Body of pancreas (tissue), 4 donors: ENCODE results near the gene MDH2.

Experiments
- POLR2A ChIP-seq, 3 donors: fragments of 450-650 bp; IDR thresholded peaks; one replicate each; pipeline ENCODE4 v1.6.1; 2016; ENCODE audit warnings: antibody characterized with exemption in 3 of 3, mild to moderate bottlenecking in 2 of 3
- TF ChIP-seq, protein P1 (sequence below), 7 experiments: fragments of 450-650 bp in 4 of 7; fragments of 200-600 bp in 3 of 7; sonication (generic) in 3 of 7; IDR thresholded peaks; one replicate each; pipeline ENCODE4 v1.5.1; 2016 to 2019; ENCODE audit warnings: antibody characterized with exemption in 7 of 7

DNA sequence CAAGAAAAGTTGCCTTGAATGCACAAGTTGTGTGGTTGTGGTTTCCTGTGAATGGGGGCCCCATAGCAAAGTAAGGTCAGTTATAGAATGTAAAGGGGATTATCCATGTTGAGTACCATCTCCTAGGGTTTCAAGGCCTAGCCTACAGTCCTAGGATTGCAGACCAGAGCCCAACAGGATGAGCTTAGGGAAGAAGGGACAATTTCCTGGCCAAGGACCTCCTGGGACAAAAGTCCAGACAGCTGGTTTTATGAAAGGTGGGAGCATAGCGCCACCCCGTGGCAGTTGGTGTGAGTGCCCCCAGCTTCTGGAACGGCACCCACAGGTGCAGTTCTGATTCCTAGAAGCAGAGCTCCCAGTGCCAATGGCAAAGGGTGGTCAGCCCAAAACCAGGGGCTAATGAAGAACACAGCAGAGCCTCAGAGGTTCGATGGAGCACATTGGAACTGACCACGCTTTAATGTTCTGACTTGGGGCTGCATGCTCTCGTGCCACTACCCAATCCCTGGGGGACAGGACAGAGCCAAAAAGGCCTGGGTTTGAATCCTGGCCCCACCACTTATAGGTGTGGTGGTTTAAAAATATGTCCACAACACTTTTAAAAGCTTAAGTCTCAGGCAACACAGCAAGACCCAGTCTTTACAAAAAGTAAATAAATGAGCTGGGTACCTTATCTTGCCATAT lies 27.7 kb upstream of the MDH2 start:
- TF ChIP-seq, protein P1, sequence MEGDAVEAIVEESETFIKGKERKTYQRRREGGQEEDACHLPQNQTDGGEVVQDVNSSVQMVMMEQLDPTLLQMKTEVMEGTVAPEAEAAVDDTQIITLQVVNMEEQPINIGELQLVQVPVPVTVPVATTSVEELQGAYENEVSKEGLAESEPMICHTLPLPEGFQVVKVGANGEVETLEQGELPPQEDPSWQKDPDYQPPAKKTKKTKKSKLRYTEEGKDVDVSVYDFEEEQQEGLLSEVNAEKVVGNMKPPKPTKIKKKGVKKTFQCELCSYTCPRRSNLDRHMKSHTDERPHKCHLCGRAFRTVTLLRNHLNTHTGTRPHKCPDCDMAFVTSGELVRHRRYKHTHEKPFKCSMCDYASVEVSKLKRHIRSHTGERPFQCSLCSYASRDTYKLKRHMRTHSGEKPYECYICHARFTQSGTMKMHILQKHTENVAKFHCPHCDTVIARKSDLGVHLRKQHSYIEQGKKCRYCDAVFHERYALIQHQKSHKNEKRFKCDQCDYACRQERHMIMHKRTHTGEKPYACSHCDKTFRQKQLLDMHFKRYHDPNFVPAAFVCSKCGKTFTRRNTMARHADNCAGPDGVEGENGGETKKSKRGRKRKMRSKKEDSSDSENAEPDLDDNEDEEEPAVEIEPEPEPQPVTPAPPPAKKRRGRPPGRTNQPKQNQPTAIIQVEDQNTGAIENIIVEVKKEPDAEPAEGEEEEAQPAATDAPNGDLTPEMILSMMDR (IDR thresholded peaks at IDR 0.05): peak; percentile 80 to 90 (median 85)
- no peak for TF ChIP-seq POLR2A (IDR thresholded peaks at IDR 0.05)
